Activated naive CD8-positive, alpha-beta T cell treated with anti-CD3 and anti-CD28 coated beads, Interleukin-2, amount 50 U/mL, for 24 hours (primary cell): ENCODE measurements around the gene NFKBIE.

ENCODE experiments used
- ATAC-seq: fragments of 150-1000 bp; cut with Tn5 transposase; one replicate; pipeline ENCODE4 v1.10.0; 2021
- DNase-seq: peaks from one replicate; pipeline ENCODE4 v3.0.0; 2021
- H3K27ac Mint-ChIP-seq: one replicate; pipeline ENCODE4 v1.8.0; 2021; ENCODE audit warnings: mild to moderate bottlenecking, mixed read lengths
- H3K27me3 Mint-ChIP-seq: one replicate; pipeline ENCODE4 v1.8.0; 2021; ENCODE audit warnings: mixed read lengths
- H3K36me3 Mint-ChIP-seq: one replicate; pipeline ENCODE4 v1.8.0; 2021; ENCODE audit warnings: low read depth, mixed read lengths
- H3K4me1 Mint-ChIP-seq: one replicate; pipeline ENCODE4 v1.8.0; 2021; ENCODE audit warnings: mixed read lengths
- H3K4me3 Mint-ChIP-seq: one replicate; pipeline ENCODE4 v1.8.0; 2021; ENCODE audit warnings: mild to moderate bottlenecking, moderate library complexity, mixed read lengths
- H3K9me3 Mint-ChIP-seq: one replicate; pipeline ENCODE4 v1.8.0; 2021; ENCODE audit warnings: mixed read lengths

NFKBIE gene

DNA sequence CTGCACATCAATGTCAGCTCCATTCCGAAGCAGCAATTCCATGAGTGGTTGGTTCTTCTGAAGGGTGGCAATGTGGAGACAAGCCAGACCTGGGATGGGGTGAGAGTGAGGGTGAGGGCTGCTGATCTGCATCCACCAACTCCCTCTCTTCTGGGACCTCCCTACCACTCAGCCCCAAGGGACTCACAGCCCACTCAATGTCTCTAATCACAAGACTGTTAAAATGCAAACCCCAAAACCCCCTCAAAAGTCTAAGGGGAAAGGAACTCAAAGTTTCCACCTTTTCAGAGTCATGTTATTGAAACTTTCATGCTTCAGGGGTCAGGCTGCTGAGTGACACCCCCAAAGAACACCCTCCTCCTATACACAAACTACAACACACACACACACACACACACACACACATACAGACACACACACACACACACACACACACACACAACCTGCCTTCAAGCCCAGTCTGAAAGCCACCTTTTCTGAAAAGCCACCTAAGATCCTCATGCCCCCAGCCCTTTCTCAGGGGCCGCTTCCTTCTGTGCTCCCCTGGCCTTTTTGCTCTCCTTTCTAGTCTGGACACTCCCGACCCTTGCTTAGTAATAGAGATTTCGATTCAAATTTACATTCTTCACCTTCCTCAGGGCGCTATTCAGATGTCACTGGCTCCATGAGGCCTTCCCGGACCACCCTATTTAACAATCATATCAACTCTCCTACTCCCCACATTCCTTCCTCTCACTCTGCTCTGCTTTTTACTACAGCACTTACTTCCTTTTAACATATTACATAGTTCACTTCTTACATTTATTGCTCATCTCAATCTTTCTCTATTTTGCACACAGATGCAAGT lies 4.7 kb downstream of the NFKBIE start:
- Mint-ChIP-seq H3K4me3 (peak overlapping the region; percentile 4), H3K4me1 (peaks cover 67% of the 10 kb centered on the region), H3K9me3 (no peaks in the 10 kb centered on the region), H3K36me3 (peaks cover 33% of the 10 kb centered on the region), H3K27me3 (no peaks in the 10 kb centered on the region), H3K27ac (peak overlapping the region; percentile 57)
- ATAC-seq, result no peak
- DNase-seq, result no peak

DNA sequence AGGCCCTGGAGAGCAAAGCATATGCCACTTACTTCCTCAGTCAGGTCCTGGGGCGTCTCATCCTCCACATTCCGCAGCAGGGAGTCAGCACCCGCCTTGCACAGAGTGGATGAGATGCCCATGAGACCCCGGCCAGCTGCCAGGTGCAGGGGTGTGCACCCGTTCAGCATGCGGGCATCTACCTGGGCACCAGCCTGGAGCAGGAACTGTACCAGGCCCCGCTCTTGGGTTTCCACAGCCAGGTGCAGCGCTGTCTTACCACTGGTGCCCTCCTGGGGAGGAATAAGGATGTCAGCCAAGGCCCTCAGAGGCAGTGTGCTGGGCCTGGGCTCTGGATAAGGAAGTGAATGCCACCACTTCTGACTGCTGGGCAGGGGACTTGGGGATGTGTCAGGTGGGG lies 5.3 kb downstream of the NFKBIE start:
- ATAC-seq (no peak), DNase-seq (no peak)
- Mint-ChIP-seq H3K27ac (peak overlapping the region; percentile 57), H3K4me1 (peaks cover 71% of the 10 kb centered on the region), H3K36me3 (peaks cover 34% of the 10 kb centered on the region), H3K9me3 (no peaks in the 10 kb centered on the region), H3K27me3 (no peaks in the 10 kb centered on the region), H3K4me3 (no peak overlapping the region)

DNA sequence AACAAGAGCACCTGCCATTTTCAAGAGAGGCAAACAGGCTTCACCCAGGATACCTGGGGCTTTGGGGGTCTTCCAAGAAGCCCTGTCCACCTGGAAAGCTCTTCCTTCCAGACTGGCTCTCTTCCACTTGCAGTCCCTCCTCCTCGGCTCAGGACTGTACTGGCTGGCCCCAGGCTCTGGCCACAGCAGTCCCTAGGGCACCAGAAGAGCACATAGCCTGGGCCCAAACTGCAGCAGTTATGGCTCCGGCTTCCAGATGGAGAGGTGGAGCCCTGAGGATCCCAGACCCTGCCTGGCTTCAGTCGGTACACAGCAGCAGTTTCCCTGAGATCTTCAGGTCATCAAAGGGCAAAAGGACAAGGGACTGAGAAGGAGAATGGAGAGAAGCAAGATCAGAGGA lies 6.4 kb downstream of the NFKBIE start:
- DNase-seq, result no peak
- H3K36me3 Mint-ChIP-seq, result peaks cover 40% of the 10 kb centered on the region
- peaks cover 73% of the 10 kb centered on the region for H3K4me1 Mint-ChIP-seq
- no peak for ATAC-seq
- H3K27ac Mint-ChIP-seq, result peak overlapping the region; percentile 94
- H3K9me3 Mint-ChIP-seq, result no peaks in the 10 kb centered on the region
- no peak overlapping the region for H3K4me3 Mint-ChIP-seq
- H3K27me3 Mint-ChIP-seq, result no peaks in the 10 kb centered on the region

DNA sequence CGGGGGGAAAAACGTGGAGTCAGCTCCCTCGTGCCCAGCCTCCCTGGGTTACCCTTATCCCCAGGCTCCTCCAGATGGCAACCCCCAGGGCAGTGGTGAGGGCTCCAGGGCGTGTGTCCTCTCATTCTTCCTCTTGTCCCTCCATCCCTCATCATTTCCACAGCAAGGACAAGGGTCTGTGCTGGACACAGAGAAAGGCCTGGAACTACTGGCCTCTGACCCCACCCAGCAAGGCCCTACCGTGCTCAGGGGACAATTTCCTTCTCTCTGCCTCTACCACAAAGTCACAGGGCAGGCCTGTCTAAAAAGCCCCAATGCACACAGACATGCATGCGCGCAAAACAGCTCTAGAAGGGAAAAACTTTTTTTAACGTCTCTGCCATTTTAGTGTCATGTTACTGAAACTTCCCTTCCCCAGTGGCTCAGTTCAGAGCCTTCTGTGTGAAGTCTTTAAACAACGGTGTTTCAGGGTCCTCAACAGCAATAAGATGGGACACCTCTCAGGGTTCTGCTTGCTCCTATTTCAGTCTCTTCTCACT lies 7.0 kb downstream of the NFKBIE start:
- ATAC-seq (no peak), DNase-seq (no peak)
- Mint-ChIP-seq H3K9me3 (no peaks in the 10 kb centered on the region), H3K4me3 (peak overlapping the region; percentile 81), H3K27me3 (no peaks in the 10 kb centered on the region), H3K4me1 (peaks cover 74% of the 10 kb centered on the region), H3K27ac (peak overlapping the region; percentile 94), H3K36me3 (peaks cover 45% of the 10 kb centered on the region)

DNA sequence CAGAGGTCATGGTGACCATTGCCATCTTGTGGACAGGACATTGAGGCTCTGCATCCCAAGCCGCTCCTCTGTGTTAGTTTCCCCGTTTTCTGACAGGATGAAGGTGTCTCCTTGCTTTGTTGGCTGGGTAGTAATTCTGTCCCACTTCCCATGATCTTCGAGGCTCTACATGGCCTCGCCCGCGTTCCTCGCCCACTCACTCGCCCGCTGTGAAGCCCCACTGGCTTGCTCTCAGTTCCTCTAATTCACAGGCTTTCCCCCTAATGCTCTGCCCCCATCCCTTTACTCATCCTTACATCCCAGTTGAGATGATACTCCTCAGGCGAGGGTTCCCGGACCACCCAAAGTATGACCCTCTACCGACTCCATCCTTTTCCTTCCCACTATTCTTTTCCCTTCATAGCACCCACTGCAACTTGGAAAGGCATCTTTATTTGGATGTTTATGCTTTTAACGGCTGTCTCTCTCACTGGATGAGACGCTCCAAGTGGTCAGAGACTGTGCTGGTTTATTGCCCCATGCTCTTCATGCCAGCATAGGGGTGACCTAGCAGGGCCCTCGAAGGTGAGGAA lies 7.5 kb downstream of the NFKBIE start:
- Mint-ChIP-seq H3K36me3 (peaks cover 51% of the 10 kb centered on the region), H3K27ac (peak overlapping the region; percentile 94), H3K27me3 (no peaks in the 10 kb centered on the region), H3K4me1 (peaks cover 74% of the 10 kb centered on the region), H3K4me3 (peak overlapping the region; percentile 81), H3K9me3 (no peaks in the 10 kb centered on the region)
- DNase-seq (peak; percentile 42), ATAC-seq (peak; percentile 0)

DNA sequence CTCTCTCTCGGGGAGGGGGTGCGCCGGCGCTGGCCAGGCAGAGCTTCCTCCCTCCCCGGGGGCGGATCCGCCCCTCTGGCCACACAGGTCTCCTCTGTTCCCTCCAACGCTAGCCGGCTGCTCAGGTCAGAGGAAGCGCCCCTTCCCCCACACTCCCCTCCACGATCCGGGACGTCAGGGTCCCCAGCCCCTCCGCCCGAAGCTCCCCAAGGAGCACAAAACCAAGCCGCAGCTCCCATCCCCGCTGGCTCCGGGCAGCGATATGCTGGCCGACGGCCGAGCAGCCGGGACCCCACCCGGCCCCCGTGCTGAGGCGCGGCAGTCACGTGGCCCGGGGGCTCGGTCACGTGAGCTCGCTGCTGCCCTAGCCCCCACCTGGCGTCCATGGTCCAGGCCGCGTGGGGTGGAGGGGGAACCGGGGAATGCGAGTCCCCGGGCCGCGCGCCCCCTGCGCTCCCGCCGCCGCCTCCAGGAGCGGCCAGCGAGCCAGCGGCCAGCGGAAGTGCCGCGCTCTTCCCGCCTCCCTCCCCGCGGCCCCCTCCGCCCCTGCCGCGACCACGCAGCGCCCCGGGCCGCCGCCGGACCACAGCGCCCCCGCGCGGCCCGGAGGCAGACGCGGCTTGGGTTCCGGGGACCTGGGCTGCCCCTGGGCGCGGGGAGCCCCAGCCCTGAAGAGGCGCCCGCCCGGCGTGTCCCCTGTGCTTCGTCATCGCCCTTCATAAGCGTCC lies 8.2 kb downstream of the NFKBIE start, which contains the start of gene SLC35B2:
Gene SLC35B2, minus strand, starts transcription at position 504 of the 728 bp plus-strand sequence. Its CDS starts 118 bp downstream, at position 386.
- Mint-ChIP-seq H3K36me3 (peaks cover 54% of the 10 kb centered on the region), H3K9me3 (no peaks in the 10 kb centered on the region), H3K4me1 (peaks cover 71% of the 10 kb centered on the region), H3K27me3 (no peaks in the 10 kb centered on the region), H3K4me3 (peak within 1 kb of the TSS; percentile 87), H3K27ac (peak within 1 kb of the TSS; percentile 94)
- DNase-seq (peak; percentile 76), ATAC-seq (peak; percentile 50)

DNA sequence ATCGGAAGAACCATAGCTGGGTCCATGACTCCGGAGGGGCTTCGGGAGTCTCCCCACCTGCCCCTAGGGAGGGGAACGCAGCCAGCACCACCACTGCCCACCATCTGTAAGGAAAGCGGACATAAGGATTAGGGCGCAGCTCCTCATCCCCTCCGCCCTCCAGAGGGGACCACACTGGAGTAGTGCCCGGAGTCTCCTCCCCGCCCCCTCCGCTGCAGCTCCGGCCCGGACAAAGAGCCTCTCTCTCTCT lies 8.7 kb downstream of the NFKBIE start:
- Mint-ChIP-seq H3K9me3 (no peaks in the 10 kb centered on the region), H3K36me3 (peaks cover 59% of the 10 kb centered on the region), H3K4me1 (peaks cover 71% of the 10 kb centered on the region), H3K27me3 (no peaks in the 10 kb centered on the region), H3K27ac (peak overlapping the region; percentile 89), H3K4me3 (peak overlapping the region; percentile 87)
- DNase-seq (no peak), ATAC-seq (peak; percentile 2)

DNA sequence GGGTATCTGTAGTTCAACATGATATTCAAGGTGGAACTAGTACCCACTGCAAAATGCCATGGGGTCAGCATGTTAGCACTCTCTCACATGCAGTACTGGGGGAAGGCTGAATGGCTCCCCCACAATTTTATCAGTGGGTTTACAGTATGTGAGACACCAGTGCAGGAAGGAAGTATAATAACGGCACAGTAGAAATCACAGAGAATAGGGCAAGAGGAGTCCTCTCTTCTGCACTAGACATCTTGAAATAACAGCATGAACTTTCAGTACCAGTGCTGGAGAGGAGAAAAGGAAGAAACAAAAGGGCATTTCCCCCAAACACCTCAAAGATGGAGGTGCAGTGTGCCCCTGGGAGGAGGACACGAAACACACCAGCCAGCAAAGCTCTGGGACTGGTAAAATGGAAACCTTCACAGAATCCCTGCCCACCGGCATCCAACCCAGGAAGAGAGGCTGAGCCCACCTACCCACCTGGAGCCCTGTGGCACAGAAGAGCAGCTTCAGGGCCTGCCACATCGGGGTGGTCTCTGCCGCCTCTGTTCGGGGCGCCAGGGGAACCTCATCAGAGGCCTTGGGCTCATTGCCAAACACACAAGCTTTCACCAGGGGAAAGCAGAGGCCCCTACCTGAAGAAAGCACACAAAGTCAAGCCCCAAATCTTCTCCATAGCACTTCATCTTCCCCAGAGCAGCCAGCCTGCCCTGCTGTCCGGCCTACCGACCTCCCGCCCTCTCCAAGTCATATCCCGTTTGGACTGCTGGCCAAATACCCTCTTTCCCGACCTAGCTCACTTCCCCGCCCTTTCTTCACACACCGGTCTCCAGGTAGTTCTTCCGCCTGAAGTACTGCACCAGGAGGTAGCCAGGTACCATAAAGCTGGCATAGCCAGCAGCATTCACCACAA lies 9.2 kb downstream of the NFKBIE start:
- ATAC-seq (peak; percentile 16), DNase-seq (no peak)
- H3K27me3 Mint-ChIP-seq, result no peaks in the 10 kb centered on the region
- peaks cover 73% of the 10 kb centered on the region for H3K4me1 Mint-ChIP-seq
- H3K27ac Mint-ChIP-seq, result peak overlapping the region; percentile 89
- H3K4me3 Mint-ChIP-seq, result peak overlapping the region; percentile 87
- no peaks in the 10 kb centered on the region for H3K9me3 Mint-ChIP-seq
- peaks cover 63% of the 10 kb centered on the region for H3K36me3 Mint-ChIP-seq

DNA sequence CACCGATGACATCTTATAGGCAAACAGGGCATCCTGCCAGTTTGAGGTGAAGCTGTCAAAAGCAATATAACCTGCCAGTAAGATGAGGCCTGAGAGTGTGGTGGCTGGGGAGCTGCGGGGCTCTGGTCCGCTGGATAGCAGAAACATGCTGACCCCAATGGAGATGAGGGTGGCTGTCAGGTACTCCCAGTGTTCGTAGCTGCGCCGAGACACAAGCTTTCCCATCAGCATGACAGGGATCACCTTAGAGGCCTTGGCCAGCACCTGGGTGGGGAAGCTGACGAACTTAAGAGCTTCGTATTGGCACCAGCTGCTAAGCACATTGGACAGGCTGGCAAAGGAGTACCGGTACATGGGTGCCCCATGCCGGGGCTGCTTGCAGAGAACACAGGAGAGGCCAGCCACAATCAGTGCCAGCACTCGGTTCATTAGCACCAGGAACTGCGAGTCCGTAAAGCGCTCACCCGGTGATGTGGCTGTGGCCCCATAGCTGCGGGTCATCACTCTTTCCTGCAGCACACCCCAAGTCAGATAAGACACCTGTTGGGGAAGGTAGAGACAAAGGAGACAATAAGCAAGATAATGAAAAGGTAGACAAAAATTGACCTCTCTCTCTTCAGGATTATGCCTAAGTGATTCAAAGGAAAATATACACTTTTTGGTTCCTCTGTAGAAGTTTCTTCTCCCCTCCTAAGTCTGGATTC lies 10.1 kb downstream of the NFKBIE start:
- H3K4me3 Mint-ChIP-seq, result peak overlapping the region; percentile 87
- peaks cover 67% of the 10 kb centered on the region for H3K36me3 Mint-ChIP-seq
- DNase-seq (peak; percentile 55), ATAC-seq (peak; percentile 7)
- H3K4me1 Mint-ChIP-seq, result peaks cover 75% of the 10 kb centered on the region
- H3K9me3 Mint-ChIP-seq, result no peaks in the 10 kb centered on the region
- H3K27ac Mint-ChIP-seq, result peak overlapping the region; percentile 89
- no peaks in the 10 kb centered on the region for H3K27me3 Mint-ChIP-seq

DNA sequence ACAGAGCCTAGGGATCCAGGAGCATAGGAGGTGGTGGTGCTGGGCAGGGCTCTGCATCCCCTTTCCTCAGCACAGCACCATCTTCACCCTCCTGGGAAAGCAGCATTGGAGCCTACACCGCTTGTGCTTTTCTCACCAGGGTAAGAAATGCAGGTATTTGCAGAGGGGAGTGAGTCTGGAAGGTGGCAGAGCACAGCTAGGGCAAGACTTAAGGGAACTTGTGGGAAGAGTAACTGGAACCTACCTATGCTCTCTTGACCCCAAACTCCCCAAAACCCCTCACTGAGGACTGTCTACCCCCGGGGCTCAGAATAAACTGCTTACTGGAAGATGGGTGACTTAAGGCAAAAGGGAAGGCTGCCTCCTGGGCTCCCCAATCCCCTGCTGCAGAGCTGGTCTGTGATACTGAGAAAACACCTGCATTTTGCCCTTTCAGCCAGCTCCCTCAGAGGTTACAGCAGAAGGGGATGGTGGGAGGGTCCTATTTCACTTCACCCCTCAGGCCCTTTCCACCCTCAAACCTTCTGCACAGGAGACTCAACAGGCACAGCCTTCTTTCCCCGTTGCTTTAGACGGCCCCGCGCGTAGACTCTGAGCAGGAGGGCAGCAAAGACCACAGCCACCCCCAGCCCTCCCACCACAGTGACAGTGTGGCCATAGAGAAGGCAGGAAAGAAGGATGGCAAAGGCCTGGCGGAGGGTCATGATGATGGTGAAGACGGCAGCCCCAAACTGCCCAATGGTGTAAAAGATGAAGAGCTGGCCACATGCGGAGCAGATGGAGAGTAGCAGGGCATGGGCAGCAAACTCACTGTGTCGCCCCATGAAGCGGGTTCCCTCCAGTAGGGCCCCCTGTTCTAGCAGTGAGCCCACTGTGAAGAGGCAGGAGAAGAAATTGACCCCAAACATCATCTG lies 10.9 kb downstream of the NFKBIE start:
- Mint-ChIP-seq H3K4me1 (peaks cover 81% of the 10 kb centered on the region), H3K27me3 (no peaks in the 10 kb centered on the region), H3K9me3 (no peaks in the 10 kb centered on the region), H3K27ac (peak overlapping the region; percentile 89), H3K4me3 (peak overlapping the region; percentile 87), H3K36me3 (peaks cover 69% of the 10 kb centered on the region)
- peak; percentile 45 for DNase-seq
- peak; percentile 7 for ATAC-seq

DNA sequence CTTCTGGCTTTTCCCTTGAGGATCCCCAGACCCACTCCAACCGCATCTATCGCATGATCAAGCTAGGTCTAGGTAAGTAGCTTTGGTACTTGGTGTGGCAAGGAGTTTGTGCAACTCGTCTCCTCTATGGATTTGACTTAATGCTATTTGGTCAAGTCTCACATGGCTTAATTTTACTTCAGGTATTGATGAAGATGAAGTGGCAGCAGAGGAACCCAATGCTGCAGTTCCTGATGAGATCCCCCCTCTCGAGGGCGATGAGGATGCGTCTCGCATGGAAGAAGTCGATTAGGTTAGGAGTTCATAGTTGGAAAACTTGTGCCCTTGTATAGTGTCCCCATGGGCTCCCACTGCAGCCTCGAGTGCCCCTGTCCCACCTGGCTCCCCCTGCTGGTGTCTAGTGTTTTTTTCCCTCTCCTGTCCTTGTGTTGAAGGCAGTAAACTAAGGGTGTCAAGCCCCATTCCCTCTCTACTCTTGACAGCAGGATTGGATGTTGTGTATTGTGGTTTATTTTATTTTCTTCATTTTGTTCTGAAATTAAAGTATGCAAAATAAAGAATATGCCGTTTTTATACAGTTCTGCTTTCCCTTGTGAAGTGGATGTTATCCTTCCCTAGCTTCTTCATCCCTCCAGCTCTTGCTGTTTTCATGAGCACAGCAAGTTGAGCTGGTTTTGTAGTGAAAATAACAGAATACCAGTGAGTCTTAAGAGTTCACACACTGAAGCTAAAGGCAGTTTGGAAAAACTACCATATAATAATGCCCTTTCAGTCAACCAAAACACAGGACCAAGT lies 11.8 kb downstream of the NFKBIE start:
- H3K36me3 Mint-ChIP-seq, result peaks cover 73% of the 10 kb centered on the region
- H3K9me3 Mint-ChIP-seq, result no peaks in the 10 kb centered on the region
- peak overlapping the region; percentile 83 for H3K27ac Mint-ChIP-seq
- peak overlapping the region; percentile 100 for H3K4me3 Mint-ChIP-seq
- ATAC-seq, result no peak
- no peaks in the 10 kb centered on the region for H3K27me3 Mint-ChIP-seq
- peak; percentile 74 for DNase-seq
- H3K4me1 Mint-ChIP-seq, result peaks cover 84% of the 10 kb centered on the region
